SK-MEL-5 (cell line): ENCODE measurements around the gene MYL6. TPM values are rescaled to one million over a fixed set of nuclear protein-coding genes. Genes with fewer than 3 reads are reported as not detected.
"Not testable (repeated sequence)": the region's sequence is repeated elsewhere in the genome, so short reads cannot be mapped to it uniquely, and the experiment has no call there.

Experiments used
- DNase-seq: peaks from one replicate; pipeline ENCODE4 v3.0.0-alpha.2; 2016; ENCODE audit warnings: low read depth, low spot score
- in situ Hi-C: cut with HindIII; loops from 2 replicates; pipeline ENCODE4 v1.10.0; 2016; ENCODE audit warnings: low sequenced_read_pairs, high pct_unique_total_duplicates, low pct_unique_long_range_greater_than_20kb
- total RNA-seq: library from RNA; depleted of rRNA; stranded (reverse); fragments of >200 nt; shearing (Covaris generic); gene quantifications from 2 replicates; pipeline ENCODE4 v1.2.3, GENCODE V29; 2014

The MYL6 gene
- total RNA-seq, 1 experiment from 2014 or later, result 483 TPM

GRCh38 chr12:56163533-56164344 is 5.6 kb downstream of the MYL6 start:
- in situ Hi-C loops, result no loop called here
- DNase-seq, result no peak

- no peak for DNase-seq
- in situ Hi-C loops, result no loop called here
These were observed 6.2 kb downstream of the MYL6 start for GRCh38 chr12:56164345-56164729.

- in situ Hi-C loops, result no loop called here
- DNase-seq, result no peak
These were observed 7.2 kb downstream of the MYL6 start for GRCh38 chr12:56165369-56165768.

- no peak for DNase-seq
- in situ Hi-C loops, result no loop called here
These were observed 11.1 kb downstream of the MYL6 start for GRCh38 chr12:56169229-56169759.

GRCh38 chr12:56172839-56173238 is 14.7 kb downstream of the MYL6 start:
- in situ Hi-C loops, result no loop called here
- no peak for DNase-seq

- no peak for DNase-seq
- in situ Hi-C loops, result no loop called here
These were observed 20.2 kb downstream of the MYL6 start for GRCh38 chr12:56178347-56178746.

DNA sequence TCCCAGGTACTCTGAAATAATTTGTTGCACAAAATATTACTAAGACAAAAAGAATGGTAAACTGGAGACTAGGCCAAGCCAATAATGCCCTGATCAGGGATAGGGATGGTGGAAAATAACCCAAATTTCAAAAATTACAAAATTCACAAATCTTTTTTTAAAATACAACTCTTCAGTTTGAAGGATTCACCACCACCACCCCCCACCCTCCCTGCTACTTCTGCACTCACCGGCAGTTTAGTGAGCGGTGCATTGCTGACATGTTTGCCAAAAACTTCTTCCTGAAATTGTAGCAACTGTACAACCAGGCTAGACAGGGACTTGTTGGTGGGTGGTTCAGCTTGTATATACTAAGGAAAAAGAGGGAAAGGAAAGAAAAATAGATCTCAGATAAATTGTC is 28.8 kb downstream of the MYL6 start:
- no peak for DNase-seq
- in situ Hi-C loops, result no loop called here

DNA sequence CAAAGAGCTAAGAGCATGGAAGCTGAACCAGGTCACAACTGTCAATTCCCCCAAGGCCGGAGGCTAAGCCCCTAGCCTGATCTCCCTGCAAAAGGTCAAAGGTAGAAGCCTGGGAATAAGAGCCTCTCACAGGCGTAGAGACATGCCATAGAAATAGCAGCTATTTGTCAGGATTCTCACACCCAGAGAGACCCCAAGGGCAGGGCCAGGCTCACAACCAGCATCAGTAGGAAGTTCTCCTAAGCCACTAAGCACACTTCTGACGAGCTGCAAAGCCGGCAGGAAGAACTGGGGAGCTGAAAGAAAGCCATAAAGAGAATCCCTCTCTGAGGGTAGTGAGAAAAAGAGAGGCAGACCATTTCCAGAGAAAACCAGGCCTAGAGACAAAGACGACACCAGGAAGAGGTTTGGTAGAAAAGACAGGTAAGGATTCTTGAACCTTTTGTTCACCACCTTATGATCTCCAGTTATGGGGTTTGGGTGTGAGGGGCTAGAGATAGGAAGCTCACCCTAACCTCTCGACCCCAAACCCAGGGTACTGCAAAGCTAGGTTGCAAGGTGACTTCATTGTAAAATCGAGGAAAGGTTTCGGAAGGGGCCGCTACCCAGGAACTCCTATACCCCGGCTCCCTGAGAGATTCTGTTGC is 30.1 kb downstream of the MYL6 start:
- in situ Hi-C loops, result no loop called here
- no peak for DNase-seq

DNA sequence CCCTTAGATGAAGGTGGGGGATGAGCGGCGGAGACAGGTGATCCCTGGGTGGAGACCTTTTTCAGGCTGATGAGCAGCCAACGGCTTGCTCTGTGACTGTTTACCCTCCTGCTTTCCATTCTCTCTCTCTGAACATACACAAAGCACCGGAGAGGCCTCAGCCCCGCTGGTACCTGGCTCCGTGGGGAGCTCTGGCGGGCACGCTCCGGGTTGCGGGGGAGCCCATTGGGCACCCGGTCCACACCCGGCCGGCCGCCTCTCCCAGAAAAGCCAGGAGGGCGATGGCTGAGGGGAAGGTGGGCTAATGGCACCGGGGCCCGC is 30.6 kb downstream of the MYL6 start:
- in situ Hi-C loops, result no loop called here
- DNase-seq, result no peak

- peak; percentile 85 for DNase-seq
- in situ Hi-C loops, result no loop called here
These were observed 31.1 kb downstream of the MYL6 start, which contains the start of gene SMARCC2 for GRCh38 chr12:56189099-56189917. Gene SMARCC2, minus strand, starts transcription at chr12:56189483. Its CDS starts 22 bp downstream, at chr12:56189461.

GRCh38 chr12:56189918-56190694 is 31.9 kb downstream of the MYL6 start:
- in situ Hi-C loops, result loop anchor here (5.0 kb wide), 1 partner anchor 73 kb away; the partner anchor contains the start of genes RPL41 and ZC3H10
- DNase-seq, result peak; percentile 91

DNA sequence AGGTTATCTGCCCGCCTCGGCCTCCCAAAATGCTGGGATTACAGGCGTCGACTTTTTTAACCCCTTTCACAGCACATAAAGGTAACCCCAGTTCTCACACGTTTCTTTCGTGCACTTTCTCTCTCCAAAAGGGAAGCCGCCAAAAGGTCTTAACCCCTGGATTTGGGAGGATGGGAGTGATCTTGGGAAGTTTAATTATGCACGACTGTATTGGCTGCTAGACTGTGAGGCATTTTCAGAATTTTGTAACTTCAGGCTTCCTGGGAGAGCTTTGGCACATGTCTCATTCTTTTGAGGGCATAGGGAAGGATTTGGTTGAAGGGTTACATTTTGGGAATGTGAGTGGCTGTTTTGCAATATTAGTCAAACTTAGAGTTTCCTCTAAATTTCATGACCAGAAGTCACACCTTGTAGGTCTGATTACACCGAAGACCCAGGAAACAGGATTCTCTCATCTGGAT is 32.6 kb downstream of the MYL6 start:
- DNase-seq, result peak; percentile 13
- in situ Hi-C loops, result loop anchor here (5.0 kb wide), 1 partner anchor 73 kb away; the partner anchor contains the start of genes RPL41 and ZC3H10

GRCh38 chr12:56192582-56192981 is 34.4 kb downstream of the MYL6 start:
- in situ Hi-C loops, result loop anchor here (5.0 kb wide), 1 partner anchor 75 kb away; the partner anchor contains the start of genes RPL41 and ZC3H10
- DNase-seq, result no peak

GRCh38 chr12:56193025-56193578 is 34.9 kb downstream of the MYL6 start:
- in situ Hi-C loops, result loop anchor here (5.0 kb wide), 1 partner anchor 76 kb away; the partner anchor contains the start of genes RPL41 and ZC3H10
- peak; percentile 93 for DNase-seq

DNA sequence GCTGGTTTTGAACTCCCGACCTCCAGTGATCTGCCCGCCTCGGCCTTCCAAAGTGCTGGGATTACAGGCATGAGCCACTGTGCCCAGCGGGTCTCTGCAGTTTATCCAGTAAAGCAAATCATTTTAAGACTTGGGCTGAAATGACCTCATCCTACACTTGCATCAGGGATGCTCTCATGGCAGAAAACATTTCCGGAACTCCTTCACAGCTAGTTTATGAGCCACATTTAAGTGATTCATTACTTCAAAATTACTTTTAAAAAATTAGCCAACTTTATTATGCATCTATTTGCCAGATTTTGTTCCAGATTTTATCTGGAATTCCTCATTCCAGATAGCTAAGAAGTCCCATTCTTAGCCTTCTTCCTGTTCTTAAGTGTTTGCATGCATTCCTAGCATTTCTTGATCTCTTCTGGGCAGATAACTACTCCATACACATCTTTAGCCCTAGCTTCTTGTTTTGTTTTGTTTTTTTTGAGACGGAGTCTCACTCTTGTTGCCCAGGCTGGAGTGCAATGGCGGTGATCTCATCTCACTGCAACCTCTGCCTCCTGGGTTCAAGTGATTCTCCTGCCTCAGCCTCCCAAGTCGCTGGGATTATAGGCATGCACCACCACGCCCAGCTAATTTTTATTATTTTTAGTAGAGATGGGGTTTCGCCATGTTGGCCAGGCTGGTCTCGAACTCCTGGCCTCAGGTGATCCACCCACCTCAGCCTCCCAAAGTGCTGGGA is 38.8 kb downstream of the MYL6 start:
- in situ Hi-C loops, DNase-seq: not testable (repeated sequence)
